ENCODE data around the gene BPIFB6.

Gene BPIFB6

DNA sequence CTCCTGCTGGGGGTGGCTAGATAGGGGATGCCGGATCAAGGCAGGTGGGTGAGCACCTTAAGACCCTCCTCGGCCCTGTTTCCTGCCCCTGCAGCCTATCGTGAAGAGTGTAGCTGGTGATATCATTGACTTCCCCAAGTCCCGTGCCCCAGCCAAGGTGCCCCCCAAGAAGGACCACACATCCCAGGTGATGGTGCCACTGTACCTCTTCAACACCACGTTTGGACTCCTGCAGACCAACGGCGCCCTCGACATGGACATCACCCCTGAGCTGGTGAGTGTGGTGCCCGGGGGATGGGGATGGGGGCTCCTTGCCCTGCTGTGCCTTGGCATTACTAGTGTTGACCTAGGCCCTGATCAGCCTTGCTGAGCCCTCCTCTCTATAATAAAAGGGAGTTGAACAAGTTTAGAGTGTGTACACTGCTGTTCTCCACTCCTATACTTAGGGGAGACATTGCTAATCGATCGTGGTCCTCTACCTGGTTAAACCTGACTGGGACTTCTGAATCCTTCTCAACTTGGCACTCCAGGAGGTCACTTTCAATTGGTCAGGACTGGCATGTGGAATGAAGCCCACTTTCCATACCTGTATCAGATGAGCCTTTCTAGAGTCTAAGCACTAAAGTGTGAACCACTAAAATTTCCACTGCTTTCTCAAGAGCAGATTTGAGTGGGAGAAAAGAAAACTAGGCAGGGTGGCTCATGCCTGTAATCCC, 33.3 kb downstream of the BPIFB6 start:
- no peak for DNase-seq

DNA sequence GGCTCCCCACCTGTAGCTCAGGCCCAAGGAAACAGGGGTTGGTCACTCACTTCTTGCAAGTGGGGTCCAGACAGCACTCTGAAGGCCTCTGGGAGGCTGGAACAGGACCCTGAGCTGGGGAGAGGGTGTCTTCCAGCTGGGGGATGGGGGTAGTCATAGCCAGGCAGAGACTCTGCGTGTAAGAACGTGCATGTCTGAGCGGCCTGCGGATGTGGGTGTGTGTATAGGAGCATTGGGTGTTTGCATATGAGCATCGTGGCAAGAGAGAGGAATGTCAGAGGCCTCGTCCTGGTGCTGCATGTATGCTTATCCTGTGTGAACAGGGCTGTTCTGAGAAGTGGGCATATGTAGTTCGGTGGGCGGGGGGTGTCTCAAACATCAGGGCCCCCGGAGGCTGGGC, 34.3 kb downstream of the BPIFB6 start:
- DNase-seq: no peak

DNA sequence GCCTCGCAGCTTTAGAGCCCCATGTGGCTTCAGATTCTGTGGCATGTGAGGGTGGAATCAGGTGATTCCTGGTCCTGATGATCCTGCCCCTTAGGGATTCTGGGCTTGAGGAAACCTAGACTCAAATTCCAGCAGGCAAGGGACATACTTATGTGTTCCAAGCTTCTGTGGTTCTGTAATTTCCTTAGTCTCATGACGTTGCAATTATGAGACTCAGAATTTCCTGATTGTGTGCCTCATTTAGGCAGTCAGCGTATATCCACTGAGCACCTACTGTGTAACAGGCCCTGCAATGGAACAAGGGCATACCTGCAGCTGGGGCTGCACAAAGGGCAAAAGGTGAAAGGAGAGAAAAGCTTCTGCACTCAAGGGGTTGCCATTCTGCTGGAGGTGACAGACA, 36.4 kb downstream of the BPIFB6 start:
- no peak for DNase-seq

DNA sequence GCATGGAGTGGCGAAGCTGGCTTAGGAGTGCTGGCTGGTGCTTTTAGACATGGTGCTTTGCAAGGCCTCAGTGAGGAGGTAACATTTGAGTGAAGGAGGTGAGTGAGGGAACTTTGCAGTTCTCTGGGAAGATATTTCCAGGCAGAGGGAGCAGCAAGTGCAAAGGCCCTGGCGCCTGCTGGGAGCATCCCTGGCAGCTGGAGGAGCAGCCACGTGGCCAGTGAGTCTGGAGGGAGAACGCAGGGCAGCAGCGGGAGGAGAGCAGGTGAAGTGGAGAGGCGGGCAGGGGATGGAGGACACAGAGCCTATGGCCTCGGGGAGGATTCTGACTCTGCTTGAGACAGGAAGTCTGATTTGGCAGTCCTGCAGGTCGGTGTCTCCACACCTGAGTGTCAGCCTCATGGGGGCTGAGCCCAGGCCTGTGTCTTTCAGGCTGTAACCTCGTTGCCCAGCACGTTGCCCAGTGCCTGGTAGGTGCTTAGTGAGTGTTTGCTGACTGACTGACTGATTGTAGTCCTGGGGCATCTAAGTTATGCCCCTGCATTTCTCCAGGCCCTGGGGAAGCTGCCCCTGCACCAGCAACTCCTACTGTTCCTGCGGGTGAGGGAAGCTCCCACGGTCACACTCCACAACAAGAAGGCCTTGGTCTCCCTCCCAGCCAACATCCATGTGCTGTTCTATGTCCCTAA, 36.9 kb downstream of the BPIFB6 start:
- no peak for DNase-seq

DNA sequence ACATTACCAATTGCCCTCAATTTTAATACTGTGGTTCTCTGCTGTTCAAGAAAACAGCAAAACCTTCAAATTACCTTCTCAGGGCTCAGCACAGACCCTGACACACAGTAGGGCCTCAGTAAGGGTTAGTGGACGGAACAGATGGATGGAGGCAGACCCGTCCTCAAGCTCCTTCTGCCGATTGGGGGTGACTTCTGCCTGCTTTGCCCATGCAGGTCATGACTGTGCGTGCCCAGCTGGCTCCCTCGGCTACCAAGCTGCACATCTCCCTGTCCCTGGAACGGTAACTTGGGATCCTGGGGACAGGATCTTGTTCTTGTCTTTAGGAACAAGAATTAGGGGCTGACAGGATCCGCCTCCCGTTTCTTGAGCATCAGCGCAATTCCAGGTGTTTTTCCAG, 38.2 kb downstream of the BPIFB6 start:
- DNase-seq: no peak

DNA sequence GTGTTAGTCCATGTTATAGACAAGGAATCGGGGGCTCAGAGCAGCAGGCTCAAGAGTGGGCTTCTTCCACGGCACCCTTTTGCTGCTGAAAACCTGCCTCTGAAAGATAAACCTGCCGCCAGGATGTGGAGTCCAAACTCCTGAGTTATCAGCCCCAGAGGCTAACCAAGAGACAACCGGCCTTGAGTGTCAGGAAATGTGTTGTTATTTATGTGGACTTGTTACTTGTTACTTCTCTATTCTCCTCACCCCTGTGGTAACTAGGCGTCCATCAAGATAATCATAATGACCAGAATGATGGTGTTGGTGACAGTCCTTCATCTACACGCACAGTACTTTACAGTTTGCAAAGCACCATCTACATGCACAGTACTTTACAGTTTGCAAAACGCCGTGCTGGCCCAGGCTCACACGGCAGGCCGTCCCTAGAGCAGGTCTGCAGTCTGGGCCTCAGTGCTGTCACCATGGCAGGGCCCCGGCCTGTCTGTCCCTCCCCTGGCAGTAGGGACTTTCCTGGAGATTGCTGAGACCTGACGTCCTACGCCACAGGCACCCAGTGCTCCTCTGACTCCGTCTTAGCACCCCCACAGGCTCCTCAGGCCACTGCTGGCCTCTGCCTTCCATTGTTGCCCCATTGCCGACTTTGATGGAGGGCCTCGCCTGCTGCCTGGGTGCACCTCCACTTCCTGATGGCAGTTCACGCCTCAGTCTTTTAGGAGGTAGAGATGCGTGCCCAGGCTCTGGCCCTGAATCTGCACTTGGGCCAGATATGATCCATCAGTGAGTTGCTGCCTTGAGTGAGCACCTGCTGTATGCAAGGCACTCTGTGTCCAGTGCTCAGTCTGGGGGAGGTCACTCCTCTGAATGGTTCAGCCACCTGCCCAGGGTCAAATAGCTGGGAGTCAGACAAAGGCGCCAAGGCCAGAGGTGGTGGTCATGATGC, 38.9 kb downstream of the BPIFB6 start:
- no peak for DNase-seq

DNA sequence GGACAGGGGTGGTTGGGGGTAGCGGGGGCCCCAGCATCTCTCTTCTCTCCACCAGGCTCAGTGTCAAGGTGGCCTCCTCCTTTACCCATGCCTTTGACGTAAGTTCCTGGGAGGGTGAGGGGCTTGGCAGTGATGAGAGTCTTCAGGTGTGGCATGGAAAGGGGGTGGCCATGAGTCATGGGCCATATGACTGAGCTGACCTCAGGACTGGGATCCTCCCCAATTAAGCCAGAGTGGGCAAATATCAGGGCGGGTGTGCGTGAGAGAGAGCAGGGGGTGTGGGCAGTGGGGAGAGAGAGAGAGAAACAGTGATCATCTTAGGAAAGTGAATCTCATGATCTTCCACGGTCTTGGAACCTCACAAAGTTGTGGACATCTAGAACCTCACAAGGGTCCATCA, 39.8 kb downstream of the BPIFB6 start:
- DNase-seq: no peak

DNA sequence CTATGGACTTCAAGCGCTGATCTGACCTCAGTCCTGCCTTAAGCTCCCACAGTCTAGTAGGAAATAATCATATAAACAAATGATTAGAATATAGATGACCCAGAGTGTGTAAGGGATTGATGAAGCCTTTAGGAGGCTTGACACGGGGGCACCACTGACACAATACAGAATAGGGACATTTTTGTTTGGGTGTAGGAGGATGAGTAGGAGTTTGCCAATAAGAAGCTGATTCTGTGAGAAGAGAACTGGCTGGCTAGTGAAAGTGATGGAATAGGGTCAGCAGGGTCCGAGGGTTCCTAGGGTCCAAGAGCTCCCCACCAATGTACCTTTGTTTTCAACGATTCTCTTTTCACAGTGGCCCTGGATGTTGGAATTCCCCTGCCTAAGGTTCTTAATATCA, 40.9 kb downstream of the BPIFB6 start:
- DNase-seq: no peak

DNA sequence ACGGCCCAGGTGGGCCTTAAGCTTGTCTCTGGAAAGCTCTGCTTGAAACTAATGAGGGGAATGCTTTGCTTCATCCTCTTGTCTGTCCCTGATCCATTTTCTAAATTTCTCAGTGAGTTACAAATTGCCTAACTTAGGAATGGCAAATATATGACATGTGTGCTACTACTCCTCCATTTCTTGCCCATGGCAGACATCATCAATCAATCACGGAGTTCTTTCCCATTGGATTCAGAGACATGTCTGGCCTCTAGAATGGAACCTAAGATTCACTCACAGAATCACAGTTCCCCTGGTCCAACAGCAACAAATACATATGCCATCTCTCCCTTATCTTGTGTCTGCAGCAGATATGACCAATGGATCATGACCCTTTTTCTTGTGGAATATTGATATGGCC, 41.4 kb downstream of the BPIFB6 start:
- DNase-seq: no peak

DNA sequence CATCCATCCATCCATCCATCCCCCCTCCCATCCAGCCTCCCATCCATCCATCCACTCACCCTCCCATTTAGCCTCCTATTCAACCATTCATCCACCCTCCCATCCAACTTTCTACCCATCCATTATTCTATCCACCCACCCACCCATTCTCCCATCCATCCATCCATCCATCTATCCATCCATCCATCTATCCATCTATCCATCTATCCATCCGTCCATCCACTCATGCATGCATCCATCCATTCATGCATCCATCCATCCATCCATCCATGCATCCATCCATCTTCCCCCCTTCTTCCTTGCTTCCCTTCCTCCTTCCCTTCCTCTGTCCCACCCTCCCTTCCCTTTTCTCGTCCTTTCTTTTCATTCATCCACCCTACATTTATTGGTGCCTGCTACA, 43.2 kb downstream of the BPIFB6 start:
- no peak for DNase-seq

DNA sequence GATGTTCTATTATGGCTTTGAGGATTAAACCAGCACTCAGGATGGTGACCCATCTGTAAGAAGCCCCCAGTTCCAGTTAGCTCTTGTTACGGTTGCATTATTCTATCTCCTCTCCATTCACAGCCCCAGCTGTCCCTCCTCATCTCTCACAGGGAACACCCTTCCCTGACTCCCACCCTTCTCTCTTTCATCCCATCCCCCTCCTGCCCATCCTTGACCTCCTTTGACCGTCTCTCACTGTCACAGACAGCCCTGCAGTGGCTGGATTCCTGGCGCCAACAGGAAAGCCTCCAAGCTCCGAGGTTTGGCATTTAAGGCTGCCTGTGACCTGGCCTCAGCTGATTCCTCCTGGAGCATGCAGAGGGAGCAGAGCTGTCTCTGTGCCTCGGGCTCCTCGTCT, 43.8 kb downstream of the BPIFB6 start:
- DNase-seq: no peak

DNA sequence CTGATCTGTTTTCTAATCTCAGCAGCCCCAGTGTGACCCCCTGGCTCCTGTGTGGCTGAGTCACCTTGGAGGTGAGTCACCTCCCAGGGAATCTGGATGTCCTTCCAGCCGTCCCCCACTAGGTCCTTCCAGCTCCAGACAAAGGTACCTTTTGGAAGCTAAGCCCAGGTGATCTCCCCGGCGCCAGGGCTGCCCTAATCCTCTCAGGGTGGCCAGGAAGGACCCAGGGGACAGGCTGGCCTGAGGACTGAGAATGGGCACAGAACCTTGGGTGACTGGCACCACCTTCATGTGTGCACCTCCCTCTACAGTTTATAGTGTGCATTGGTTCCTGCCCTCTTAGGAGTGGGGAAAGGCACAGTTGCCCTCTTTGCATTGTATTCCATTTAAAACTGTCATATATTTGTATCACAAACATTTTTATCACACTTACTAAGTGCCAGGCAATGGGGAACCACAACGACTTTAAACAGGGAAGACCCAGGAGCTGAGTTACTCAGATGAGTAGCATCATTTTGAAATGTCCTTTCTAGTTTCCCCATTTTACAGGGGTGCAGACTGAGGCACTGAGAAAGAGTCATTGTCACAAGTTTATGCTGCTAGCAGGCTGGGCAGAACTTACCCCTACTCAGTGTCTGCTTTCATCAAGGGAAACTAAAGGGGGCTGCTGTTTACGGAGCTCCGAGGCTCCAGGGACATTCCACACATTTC, 45.4 kb downstream of the BPIFB6 start:
- DNase-seq: peak; percentile 6

DNA sequence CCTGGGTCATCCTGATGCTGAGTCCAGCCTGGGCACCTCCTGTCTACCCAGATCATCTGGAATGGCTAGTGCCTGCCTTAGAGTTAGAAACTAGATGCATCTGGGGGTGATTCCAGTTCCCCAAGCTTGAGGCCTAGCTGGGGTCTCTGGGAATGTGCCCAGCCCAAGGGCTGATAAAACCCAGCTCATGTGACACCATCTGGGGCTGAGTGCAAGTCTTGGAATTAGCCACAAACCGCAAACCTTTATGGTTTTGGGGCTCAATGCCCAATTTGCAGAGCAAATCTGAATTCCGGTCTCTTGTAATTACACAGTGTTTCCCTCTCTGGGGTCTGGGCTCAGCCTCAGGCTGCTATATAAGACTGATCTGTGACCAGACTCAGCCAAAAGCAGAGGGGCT, 47.8 kb downstream of the BPIFB6 start, which contains the start of gene BPIFB4:
BPIFB4 (plus strand) TSS at position 385 of the 400 bp plus-strand sequence. CDS start 1,884 bp downstream, outside the sequence.
- peak; percentile 4 for DNase-seq

DNA sequence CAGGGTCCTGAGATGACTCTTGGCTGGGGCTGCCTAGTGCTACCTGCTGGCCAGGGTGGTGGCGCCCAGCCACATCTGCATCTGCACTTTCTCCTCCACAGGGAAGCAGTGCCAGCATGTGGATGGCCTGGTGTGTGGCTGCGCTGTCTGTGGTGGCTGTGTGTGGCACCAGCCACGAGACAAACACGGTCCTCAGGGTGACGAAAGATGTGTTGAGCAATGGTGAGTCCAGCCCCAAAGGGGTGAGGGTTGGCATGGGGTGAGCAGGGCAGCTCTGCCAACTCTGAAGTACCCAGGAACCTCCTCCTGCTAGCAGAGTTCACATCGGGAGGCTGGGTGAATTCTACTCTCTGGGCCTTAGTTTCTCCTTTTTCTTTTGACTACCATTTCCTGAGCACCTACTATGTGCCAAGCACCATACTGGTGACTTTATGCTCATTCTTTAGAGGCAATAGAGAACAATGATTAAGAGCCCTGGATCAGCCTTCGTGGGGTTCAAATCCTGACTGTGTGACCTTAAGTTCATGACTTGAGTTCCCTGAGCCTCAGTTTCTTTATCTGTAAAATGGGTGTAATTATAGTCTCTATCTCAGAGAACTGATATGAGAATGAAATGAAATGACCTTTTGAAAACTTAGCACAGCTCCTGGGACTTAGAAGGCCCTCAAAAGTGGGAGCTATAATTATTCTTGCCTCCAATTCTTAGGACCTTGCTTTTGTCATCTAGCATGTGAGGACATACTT, 50.1 kb downstream of the BPIFB6 start:
- no peak for DNase-seq

DNA sequence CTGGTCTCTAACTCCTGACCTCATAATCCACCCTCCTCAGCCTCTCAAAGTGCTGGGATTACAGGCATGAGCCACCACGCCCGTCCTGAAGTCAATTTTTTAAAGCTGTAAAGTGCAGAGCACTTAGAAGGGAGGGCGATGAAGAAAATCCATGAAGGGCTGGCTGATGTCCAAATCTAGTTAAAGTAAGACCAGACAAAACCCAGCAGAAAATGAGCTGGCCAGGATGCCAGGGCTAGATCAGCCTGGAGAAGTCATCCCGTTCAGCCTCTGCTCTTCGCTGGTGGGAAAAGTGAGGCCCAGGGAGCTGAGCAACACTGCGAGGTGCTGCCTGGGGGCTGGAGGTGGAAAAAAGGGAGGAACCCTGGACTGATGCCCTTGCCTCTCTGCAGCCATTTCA, 51.1 kb downstream of the BPIFB6 start:
- DNase-seq: no peak

DNA sequence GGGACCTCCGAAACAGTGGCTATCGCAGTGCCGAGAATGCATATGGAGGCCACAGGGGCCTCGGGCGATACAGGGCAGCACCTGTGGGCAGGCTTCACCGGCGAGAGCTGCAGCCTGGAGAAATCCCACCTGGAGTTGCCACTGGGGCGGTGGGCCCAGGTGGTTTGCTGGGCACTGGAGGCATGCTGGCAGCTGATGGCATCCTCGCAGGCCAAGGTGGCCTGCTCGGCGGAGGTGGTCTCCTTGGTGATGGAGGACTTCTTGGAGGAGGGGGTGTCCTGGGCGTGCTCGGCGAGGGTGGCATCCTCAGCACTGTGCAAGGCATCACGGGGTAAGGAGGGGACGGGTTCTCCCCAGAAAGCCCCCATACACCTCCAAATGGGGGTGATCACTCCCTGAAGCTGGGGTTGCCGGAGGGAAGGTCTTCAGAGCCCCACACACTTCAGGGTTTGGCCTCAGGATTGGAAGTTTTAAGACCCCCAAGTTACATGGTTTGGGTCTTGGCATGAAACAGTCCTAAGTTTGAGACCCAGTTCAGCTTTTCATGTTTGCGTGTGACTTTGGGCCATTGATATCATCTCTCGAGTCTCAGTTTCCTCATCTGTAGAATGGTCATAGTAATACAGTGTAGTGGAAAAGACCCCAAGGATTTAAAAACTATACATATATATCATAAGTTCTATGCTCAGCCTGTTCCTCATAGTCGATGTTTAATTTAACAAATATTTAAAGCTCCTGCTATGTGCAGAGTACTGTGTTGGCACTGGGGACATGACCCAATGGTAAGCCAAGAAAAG, 52.3 kb downstream of the BPIFB6 start:
- no peak for DNase-seq

DNA sequence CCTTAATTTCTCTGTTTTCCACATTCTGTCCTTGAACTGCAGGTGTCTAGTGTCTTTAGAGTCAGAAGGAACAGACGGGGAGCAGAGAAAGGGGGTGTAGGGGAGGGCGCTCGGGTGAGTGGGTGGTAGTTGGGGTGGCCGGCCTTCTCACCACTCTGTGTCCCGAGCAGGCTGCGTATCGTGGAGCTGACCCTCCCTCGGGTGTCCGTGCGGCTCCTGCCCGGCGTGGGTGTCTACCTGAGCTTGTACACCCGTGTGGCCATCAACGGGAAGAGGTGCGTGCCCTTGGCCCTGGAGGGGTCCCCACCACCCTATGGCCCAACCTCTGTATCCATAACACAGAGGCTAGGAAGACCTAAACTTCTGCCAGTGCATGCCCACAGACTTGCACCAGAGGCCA, 53.3 kb downstream of the BPIFB6 start:
- DNase-seq: no peak

DNA sequence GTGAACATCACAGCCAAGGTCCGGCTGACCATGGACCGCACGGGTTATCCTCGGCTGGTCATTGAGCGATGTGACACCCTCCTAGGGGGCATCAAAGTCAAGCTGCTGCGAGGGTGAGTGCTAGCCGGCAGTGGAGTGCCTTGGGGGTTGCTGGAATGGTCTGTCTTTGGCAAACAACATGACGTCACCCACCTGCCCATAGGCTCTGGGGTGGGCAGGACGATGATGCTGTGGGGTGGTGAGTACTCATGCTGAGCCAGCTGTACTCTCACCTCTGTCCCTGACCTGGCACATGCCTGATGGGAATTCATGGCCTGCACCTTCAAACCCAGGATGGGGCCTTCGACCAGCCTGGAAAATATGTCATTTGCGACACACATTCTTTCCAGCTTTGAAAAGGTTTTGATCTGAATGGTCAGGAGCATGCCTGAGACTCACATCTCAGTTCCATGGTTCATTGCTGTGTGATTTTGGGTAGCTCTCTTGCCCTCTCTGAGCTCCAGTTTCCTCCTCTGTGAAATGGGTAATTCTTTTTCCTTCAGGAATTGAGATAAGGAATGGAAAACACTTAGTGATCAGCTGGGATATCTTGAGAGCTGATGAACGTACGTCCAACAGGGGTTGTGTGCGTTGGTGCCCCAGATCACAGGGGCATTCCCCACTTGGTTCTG, 54.7 kb downstream of the BPIFB6 start:
- DNase-seq: no peak

DNA sequence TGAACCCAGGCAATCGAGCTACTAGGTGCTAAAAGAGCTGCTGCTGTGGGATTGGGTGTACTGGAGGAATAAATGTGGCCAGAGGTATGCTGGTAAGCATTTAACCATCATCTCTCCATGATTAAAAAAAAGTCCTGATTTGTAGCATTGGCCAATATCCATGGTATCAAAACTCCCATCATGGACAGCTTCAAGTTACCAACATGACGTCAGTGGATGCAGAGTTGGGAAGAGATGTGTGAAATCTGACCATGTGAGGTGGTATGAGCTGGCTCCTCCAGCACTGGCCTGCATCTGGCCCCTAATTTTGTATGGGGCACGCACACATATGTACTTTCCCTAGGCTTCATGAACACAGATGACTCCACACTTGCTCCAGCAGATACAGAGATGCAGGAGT, 59.7 kb downstream of the BPIFB6 start:
- no peak for DNase-seq

DNA sequence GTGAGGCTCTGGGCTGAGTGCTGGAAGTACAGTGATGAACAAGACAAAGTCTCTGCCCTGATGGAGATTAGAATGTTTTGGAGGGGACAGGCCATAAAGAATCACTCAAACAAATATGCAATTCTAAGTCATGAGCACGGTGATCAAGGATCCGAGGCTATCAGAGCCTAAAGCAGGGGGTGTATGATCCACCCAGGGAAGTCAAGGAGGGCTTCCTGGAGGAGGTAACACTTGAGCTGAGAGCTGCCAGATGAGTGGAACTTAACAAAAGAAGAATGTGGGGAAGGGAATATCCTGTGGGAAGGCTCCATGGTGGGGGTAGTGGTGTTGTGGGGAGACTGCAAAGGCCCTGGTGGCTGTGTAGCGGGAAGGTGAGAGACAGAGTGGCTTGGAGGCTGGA, 60.2 kb downstream of the BPIFB6 start:
- DNase-seq: no peak

DNA sequence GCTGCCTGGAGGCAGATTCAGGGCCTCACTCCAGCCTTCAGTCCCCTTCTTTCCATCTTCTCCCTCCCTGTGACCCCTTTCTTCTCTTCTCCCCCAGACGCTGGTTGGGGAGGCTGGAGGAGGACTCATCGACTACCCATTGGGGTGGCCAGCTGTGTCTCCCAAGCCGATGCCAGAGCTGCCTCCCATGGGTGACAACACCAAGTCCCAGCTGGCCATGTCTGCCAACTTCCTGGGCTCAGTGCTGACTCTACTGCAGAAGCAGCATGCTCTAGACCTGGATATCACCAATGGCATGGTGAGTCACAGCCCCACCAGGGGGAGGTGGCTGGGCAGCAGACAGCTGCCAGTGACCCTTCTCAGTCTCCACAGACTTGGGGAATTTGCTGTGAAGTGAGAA, 60.9 kb downstream of the BPIFB6 start:
- DNase-seq: no peak
